GM21528 (cell line): ENCODE results near the gene RAB40C.
A peak's percentile ranks its signal among the peaks of the same experiment; 100 is the strongest.
"Not testable (repeated sequence)": the region's sequence is repeated elsewhere in the genome, so short reads cannot be mapped to it uniquely, and the experiment has no call there.

Experiments used
- ATAC-seq: cut with Tn5 transposase; IDR thresholded peaks from one replicate; pipeline ENCODE4 v1.9.1; 2021; ENCODE audit warnings: mild to moderate bottlenecking, moderate library complexity; ENCODE audit not compliant: unreplicated experiment, low FRiP score

Gene RAB40C

GRCh38 chr16:588889-589657 is 793 bp upstream of the RAB40C start:
- peak; percentile 80 for ATAC-seq

GRCh38 chr16:590188-590814 is 435 bp downstream of the RAB40C start:
- no peak for ATAC-seq

- no peak for ATAC-seq
Observed at GRCh38 chr16:590815-591200, 942 bp downstream of the RAB40C start.

GRCh38 chr16:591231-591630 is 1.4 kb downstream of the RAB40C start:
- no peak for ATAC-seq

GRCh38 chr16:591892-592517 is 2.1 kb downstream of the RAB40C start:
- ATAC-seq, result no peak

- ATAC-seq, result no peak
Observed at GRCh38 chr16:592518-593306, 2.8 kb downstream of the RAB40C start.

GRCh38 chr16:593406-593805 is 3.5 kb downstream of the RAB40C start:
- no peak for ATAC-seq

- no peak for ATAC-seq
Observed at GRCh38 chr16:593807-594206, 3.9 kb downstream of the RAB40C start.

- ATAC-seq, result no peak
Observed at GRCh38 chr16:595094-595528, 5.2 kb downstream of the RAB40C start.

GRCh38 chr16:595942-596735 is 6.3 kb downstream of the RAB40C start:
- ATAC-seq, result no peak

GRCh38 chr16:596736-597060 is 6.8 kb downstream of the RAB40C start:
- ATAC-seq, result no peak

GRCh38 chr16:597655-598054 is 7.8 kb downstream of the RAB40C start:
- ATAC-seq, result not testable (repeated sequence)

- ATAC-seq, result no peak
Observed at GRCh38 chr16:598823-599739, 9.2 kb downstream of the RAB40C start.

GRCh38 chr16:600781-601180 is 10.9 kb downstream of the RAB40C start:
- ATAC-seq, result no peak

GRCh38 chr16:603933-604332 is 14.1 kb downstream of the RAB40C start:
- no peak for ATAC-seq

- no peak for ATAC-seq
Observed at GRCh38 chr16:606656-607307, 16.9 kb downstream of the RAB40C start.

GRCh38 chr16:608019-608418 is 18.2 kb downstream of the RAB40C start:
- no peak for ATAC-seq

- ATAC-seq, result no peak
Observed at GRCh38 chr16:609316-609715, 19.4 kb downstream of the RAB40C start.

- no peak for ATAC-seq
Observed at GRCh38 chr16:609984-610383, 20.1 kb downstream of the RAB40C start.
